22Rv1 (cell line): Measurements from ENCODE around the gene VAMP1.

Experiments
- H3K27ac ChIP-seq: fragments of 450-650 bp; 2 replicates; pipeline ENCODE4 v1.5.1; 2017
- CTCF ChIP-seq: fragments of 450-650 bp; IDR thresholded peaks from 2 replicates; pipeline ENCODE4 v1.5.1; 2017; ENCODE audit warnings: mild to moderate bottlenecking
- ZFX ChIP-seq: fragments of 450-650 bp; IDR thresholded peaks from 2 replicates; pipeline ENCODE4 v1.6.1; 2017; ENCODE audit warnings: antibody characterized with exemption, borderline replicate concordance

VAMP1 gene

GRCh38 chr12:6460751-6461371, 9.6 kb downstream of the VAMP1 start:
- no peak overlapping the region for H3K27ac ChIP-seq
- TF ChIP-seq CTCF (no peak), ZFX (no peak)

DNA sequence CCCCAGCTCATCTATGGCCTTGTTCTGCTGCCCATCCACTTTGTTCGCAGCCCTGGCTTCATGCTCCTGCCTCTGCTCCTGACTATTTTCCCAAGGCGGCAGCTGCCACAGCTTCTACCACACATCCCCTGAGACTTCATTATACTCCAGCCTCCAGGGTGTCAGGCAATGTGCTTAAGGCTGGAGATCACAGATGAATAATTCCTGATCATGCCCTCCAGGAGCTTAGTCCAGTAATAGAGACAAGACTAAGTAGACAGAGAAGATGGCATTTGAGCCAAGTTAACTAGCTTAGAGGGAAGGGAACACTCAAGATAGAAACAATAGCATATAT, 11.5 kb downstream of the VAMP1 start:
- TF ChIP-seq ZFX = no peak
- TF ChIP-seq CTCF = no peak
- H3K27ac ChIP-seq = no peak overlapping the region

GRCh38 chr12:6458281-6459003, 12.0 kb downstream of the VAMP1 start:
- no peak overlapping the region for H3K27ac ChIP-seq
- no peak for TF ChIP-seq CTCF
- no peak for TF ChIP-seq ZFX

GRCh38 chr12:6457220-6457945, 13.1 kb downstream of the VAMP1 start:
- no peak overlapping the region for H3K27ac ChIP-seq
- no peak for TF ChIP-seq ZFX
- TF ChIP-seq CTCF = no peak

DNA sequence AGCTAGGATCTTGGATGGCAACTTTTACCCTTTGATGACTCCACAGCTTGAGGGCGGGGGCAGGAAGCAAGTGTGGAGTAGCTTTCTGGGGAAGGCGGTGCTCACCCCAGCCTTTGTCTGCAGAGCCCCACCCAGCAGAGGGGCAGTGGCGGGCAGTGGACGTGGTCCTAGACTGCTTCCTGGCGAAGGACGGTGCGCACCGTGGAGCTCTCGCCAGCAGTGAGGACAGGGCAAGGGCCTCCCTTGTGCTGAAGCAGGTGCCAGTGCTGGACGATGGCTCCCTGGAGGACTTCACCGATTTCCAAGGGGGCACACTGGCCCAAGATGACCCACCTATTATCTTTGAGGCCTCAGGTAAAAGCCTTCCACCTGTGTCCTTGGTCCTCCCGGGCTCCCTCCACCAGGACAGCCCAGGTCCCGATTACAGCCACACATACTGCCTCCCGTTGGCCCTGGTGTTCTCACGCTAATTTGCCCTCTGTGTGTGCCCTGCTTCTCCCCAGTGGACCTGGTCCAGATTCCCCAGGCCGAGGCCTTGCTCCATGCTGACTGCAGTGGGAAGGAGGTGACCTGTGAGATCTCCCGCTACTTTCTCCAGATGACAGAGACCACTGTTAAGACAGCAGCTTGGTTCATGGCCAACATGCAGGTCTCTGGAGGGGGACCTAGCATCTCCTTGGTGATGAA, 17.4 kb downstream of the VAMP1 start:
- TF ChIP-seq CTCF = no peak
- TF ChIP-seq ZFX = no peak
- H3K27ac ChIP-seq = peak overlapping the region; percentile 98

DNA sequence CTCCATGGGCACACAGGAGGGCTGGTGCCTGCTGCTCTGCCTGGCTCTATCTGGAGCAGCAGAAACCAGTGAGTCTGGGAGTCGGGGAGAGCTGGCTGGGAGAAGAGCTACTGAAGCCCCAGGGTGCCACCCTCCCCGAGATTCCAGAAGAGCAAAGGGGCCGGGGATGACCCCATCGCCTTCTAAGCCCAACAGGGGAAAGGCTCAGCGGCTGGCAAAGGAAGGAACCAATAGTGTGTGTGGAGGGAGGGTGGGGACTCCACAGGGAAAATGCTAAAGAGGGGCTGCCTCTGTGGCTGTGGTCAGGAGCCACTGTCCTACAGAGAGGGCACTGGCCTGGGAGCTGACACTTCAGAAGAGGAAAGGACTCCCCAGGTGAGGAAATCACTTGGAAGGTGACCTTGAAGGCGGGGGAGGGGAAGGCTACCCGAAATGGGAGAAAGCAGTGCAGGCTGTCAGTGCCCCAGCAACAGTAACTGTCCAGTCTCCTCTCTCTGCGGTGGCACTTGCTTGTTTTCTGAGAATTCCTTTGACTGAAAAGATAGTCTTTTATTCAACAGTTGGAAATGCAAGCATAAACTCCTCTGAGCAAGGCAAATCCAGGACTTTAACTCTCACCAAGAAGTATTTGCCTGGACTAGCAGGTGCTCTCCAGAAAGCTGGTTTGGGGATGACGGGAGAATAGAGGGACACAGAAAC, 18.1 kb downstream of the VAMP1 start:
- H3K27ac ChIP-seq = peak overlapping the region; percentile 98
- no peak for TF ChIP-seq ZFX
- TF ChIP-seq CTCF = no peak
